NCI-H1105 treated with DMSO at 0.1 percent for 48 hours (cell line): ENCODE measurements around the gene EPHA2.
"Not testable (repeated sequence)": the region's sequence is repeated elsewhere in the genome, so short reads cannot be mapped to it uniquely, and the experiment has no call there.

Experiments used
- DNase-seq: peaks from one replicate; lab custom pipeline; 2025; lab: John Stamatoyannopoulos, UW

EPHA2 gene

DNA sequence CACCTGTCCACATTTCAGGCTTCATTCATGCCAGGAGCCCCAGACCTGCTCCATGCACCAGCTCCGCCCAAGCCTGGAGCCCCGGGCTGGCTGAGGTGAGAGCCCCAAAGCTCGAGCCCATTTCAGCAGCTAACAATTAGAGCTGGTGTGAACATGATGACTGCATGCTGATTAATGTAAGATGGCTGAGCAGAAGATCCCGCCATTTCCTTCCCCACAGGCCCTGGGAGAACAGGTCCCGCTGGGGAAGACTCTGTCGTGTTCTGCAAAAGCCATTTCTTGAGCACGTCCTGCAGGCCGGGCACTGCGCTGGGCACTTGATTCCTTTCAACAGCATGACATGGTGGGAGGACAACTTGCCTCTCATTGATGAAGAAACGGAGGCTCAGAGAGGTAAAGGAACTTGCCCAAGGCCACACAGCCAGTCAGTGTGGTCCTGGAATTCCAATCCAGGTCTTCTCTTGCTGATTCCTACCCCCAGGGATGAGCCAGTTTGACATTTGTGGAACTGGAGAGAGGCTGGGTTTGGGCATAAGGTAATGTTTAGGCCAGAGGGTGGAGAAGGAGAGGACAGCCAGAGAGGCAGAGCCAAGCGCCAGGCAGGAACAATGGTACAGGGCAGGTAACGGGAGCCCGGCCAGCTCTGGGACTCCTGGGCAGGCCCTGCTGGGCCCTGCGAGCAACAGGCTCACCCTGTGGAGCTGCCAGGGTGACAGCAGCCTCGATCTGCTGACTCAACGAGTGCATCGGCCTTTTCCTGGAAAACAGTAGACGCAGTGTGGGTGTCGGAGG lies 28.1 kb upstream of the EPHA2 start:
- DNase-seq: no peak

DNA sequence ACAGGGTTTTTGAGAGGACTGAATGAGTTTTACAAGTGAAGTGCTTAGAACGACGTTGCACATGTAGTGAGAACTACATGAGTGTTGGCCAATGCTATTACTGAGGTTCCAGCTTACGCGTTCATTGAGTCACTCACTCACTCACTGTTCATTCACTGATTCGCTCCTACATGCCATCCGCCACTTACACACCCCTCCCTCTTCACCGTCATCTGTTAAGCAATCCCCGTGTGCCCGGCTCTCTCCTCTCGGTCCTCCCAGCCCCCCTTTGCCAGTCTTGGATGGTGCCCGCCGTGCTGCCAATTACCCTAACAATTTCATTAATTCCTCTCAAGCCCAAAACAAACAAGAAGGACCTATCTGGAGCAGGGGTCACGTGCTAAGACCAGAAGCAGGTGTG lies 27.3 kb upstream of the EPHA2 start:
- DNase-seq: no peak

DNA sequence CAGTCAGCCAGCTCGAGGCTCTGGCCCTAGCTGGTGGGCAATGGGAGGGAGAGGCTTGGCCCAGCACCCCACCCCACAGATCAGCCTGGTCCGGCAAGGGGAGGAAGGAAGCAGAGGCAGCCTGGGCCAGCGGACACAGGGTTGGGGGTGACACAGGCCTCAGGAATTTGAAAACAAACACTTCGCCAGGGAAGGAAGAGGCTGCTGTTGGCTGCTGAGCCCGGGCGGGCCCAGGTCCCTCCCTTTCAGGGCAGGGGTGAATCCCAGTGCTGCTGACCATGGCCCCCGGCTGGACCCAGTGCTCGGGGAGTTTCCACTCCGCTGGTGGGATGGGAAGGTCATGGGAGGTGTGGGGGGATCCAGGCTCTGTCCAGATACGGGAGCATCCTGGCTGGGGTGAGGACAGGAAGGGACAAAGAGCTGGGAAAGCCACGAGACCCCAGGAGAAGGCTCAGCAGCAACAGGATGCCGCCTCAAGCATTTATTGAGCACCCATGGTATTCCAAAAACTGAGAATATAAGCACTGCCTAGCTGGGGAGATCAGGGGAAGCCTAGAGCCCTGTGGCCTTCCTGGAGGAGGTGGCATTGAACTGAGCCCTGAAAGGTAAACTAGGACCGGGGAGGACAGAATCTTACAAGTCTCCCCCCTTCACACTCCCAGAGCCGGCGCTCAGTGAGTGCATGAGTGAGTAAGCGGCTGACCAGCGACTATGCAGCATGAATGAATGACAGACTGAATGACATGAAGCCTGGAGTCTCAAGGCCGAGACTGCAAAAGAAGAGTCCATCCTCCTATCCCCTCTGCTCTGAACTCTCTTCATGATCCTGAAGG lies 26.2 kb upstream of the EPHA2 start:
- DNase-seq: no peak

DNA sequence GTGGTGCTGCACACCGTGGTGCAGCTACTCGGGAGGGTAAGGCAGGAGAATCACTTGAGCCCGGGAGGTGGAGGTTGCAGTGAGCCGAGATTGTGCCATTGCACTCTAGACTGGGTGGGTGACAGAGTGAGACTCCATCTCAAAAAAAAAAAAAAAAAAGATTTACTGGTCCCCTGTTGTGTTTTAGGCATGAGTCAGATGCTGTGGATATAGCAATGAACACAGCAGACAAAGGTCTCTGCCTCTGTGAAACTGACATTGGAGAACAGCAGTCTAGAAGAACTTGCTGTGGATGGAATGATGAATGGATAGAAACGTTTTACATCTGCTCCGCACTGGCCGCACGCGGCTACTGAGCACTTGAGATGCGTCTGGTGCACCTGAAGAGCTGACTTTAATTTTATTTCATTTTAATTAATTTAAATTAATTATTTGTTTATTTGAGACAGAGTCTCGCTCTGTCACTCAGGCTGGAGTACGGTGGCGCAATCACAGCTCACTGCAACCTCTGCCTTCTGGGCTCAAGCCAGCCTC lies 24.5 kb upstream of the EPHA2 start:
- DNase-seq: no peak

DNA sequence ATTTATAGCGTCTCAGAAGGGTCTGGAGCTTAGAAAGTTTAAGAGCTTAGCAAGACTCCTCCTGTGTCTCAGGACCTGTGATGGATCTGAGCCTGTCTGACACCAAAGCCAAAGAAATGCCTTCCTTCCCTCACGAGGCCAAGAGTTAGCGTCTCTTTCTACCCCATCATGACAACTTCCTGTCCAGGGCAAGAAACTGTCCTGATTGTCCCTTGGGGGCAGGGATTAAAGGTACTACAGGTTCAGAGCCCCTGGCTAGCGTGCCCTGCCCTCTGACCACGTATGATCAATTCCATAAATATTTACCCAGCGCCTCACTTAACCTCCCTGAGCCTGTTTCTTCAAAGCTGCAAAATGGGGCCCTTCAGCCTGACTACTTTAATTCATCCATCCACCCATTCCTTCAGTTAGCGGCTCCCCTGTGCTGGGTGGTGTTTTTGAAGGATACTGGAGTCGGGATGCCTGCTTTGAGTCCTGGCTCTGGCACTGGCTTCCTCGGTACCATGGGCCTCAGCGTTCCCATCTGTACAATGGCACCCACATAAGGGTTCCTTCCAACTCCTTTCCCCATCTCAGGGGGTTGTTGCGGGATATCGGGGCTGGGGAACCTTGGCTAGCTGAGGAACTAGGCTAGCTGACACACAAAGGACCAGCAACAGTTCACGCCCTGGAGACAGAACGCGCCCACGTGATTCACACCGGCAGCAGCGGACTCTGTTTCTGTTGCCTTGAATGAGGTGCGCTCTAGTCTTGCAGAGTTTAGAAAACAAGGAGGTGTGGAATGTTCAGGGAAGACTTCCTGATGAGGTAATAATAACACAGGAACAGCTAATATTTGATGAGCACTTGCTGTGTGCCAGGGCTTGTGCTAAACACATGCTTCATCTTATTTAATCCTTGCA lies 23.0 kb upstream of the EPHA2 start:
- no peak for DNase-seq

DNA sequence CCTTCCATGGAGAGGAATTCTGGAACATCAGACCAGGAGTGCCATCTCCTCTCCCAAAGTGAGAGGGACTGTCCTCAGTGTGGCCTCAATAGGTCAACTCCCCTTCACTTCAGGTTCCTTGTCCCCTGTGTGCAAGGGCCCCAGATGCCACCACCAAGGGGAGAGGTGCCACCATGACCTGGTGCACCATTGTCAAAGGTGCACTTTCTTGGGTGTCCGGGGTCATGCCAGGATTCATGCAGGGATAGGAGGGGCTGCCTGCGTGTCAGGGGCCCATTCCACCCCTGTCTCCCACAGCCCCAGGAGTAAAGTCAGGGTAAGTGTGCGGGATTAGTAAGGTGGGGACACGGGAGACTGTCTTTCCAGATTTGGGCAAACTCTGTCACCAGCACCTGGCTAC lies 21.4 kb upstream of the EPHA2 start:
- DNase-seq: no peak

DNA sequence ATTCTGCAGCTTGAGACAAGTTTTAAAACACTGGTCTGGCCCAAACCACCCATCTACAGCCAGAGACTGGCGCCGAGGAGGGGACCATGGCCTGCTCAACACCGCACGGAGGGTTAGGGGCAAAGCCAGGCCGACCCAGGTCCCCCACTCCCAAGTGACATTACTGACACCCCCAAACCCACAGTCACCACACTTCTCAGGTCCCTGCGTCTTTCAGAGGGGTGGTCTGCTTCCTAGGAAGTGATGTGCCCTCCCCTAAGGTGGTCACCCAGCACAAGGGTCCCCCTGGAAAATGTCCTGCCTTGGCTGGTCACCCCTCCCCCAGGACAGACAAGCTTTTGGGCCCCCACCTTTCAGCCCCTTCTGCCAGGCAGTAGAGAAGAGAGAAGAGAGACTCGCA lies 20.8 kb upstream of the EPHA2 start:
- DNase-seq: no peak

DNA sequence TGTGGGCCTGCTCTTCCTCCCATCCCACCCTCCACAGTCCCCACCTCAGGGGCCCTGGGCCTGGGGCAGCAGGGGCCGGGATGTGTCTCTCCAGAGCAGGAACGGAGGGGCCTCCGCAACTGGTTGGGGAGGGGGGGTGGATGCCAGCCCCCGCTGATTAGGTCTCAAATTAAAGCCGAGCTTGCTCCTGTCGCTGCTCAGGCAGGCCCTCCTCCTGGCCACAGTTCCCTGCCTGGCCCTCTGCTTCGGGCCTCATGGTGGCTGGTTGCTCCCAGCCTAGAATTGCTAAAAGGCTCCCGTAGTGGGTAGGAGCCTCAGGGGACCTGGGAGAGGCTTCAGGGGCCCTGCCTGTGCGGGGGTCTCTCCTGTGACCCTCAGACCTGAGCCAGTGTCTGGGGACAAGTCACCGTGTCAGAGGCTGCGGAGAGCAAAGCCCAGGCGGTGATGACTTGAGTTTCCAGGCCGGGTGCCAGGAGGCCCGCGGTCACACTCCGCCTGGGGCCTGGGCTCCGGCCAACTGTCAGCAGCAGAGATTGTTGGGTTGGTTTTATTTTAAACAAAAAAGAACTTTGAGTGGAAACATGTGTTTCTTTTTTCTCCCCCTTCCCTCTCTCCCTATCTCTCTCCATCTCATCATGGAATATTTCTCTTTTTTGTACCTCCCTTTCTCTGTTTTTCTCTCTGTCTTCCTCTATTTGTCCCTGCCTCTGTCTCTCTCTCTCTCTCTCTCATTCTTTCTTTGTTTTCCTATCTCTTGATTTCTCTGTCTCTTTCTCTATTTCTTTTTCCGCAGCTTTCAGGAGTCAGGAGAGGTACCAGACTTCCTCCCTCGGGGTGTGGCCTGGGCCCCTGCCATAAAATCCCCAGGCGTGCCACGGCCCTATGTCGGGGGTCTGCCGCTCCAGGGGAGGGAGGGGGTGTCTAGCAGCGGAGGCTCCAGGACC lies 20.0 kb upstream of the EPHA2 start:
- DNase-seq: peak; percentile 49

DNA sequence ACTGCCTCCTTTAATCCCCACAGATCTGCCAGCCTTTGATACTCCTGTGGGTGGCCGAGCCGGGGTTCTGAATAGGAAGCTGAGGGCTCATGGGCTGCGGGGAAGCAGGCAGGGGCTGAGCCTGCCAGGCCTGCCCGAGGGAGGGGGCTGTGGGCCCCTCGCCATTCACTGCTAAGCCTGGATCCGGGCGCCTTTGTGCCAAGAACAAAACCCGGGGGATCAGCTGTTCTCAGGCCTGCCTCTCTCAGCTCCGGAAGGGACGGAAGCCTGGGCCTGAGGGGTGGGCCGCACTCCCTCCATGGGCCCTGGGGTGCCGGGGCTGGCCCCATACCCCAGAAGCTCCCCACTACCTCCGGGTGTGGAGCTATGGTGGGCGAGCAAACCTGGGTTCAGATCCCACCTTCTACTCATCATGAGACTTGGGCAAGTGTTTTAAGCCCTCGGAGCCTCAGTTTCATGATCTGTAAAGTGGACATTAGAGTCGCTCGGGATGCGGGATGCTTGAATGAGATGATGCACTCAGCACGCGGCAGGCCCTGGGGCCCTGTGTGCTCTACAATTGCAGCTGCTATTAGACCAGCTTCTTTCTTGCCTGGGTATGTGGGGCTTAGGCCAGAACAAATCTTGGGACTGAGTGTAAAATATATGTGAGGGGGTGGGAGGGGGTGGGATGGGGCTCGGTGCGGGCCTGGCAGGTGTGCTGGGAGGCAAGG lies 19.2 kb upstream of the EPHA2 start:
- no peak for DNase-seq

DNA sequence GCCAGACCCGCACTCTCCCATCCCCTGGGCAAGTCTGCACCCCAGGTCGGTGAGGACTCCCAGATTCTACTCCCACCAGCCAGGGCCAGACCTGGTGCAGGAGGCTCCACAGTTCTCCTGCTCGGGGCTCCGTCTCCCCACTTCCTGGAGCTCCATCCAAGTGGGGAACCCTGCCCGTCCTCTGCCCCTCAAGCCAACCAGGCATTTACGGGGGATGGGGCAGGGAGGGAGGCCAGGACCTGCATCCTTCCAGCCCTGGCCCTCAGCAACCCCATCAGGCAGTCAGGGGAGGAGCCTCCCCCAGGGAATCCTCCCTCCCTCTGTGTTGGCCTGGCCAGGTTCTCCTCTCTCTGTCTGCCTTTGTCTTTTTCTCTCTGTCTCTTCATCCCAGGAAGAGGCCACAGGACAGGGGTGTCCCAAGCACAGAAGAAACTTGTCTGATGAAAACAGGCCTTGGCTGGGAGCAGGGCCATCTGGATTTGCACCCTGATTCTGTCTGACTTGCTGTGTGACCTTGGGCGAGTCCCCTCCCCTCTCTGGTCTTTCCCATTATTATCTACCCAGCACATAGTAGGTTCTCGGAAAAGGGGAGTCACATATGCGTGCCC lies 18.5 kb upstream of the EPHA2 start:
- DNase-seq: no peak

DNA sequence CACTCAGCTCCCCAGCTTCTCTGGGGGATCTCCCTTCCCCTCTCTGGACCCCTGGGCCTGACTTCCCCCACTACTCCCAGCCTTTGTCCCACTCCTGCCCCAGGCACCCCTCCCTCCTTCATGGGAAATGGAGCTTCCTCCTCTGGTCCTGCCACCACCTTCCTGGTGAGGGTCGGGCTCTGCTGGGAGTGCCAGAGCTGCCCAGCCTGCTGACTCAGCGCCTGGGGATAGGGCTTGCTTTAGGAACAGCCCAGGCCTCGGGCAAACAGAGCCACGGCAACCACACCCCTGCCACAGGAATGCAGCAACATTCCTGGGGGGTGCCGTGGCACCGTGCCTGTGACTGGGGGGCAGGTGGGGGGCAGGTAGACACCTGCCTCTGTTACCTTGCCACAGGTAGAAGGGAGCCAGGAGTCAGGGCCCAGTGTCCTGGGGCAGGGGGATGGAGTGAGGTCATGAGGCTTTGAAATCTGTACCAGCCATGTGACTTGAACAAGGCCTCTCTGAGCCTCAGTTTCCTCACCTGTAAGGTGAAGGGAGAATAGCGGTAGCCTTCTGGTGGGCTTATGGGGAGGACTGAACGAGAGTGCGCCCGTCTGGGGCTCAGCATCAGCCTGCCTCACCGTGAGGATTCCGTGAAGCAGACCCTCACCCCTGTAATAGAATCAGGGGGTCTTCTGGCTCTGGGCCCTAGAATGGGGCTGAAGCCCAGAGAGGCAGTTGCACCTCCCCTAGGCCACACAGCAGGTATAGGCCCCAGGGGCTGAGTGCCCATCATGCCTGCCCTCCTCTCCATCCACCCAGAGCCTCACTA lies 17.8 kb upstream of the EPHA2 start:
- DNase-seq: no peak

DNA sequence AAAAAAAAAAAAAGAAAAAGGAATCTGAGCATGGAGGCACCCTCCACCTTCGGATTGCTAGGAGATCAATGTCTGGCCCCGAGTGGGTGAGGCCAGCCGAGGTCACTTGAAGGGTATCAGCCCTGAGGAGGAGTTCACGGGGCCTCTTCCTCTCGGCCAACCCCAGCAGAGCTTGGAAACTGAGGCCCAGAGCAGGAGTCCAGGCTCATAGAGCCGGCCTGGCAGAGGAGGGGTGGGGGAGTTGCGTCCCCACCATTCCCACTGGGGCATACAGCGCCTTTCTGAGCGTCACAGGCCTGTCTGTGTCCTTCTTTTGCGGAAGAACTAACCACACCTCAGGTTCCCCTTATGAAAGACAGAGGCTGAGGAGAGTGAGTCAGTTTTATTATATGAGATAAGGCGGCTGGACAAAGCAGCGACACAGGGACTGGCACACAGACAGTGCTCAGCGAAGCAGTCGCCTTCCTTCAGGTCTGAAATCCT lies 17.1 kb upstream of the EPHA2 start:
- DNase-seq: no peak

DNA sequence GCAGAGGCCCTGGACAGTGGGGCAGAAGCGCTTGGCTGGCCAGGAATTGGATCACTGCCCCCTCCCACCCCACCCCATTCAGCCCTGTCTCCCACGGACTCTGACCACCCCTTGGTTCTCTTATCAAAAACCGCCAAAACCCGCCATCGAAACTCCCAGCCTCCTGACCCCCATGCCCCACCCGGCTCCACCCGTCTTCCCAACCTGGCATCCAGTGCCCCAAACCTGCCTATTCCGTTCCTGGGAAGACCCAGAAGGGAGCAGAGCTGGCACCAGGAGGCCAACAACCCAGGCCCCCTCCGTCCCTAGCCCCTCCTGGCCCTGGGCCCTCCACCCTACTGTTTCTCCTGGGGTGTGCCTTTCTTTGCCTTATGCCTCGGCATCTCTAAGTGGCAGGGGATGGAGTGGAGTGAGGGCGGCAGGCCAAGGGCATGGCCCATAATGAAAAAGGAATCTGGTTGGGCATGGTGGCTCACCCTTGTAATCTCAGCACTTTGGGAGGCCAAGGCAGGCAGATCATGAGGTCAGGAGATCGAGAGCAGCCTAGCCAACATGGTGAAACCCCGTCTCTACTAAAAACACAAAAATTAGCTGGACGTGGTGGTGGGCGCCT lies 16.5 kb upstream of the EPHA2 start:
- no peak for DNase-seq

DNA sequence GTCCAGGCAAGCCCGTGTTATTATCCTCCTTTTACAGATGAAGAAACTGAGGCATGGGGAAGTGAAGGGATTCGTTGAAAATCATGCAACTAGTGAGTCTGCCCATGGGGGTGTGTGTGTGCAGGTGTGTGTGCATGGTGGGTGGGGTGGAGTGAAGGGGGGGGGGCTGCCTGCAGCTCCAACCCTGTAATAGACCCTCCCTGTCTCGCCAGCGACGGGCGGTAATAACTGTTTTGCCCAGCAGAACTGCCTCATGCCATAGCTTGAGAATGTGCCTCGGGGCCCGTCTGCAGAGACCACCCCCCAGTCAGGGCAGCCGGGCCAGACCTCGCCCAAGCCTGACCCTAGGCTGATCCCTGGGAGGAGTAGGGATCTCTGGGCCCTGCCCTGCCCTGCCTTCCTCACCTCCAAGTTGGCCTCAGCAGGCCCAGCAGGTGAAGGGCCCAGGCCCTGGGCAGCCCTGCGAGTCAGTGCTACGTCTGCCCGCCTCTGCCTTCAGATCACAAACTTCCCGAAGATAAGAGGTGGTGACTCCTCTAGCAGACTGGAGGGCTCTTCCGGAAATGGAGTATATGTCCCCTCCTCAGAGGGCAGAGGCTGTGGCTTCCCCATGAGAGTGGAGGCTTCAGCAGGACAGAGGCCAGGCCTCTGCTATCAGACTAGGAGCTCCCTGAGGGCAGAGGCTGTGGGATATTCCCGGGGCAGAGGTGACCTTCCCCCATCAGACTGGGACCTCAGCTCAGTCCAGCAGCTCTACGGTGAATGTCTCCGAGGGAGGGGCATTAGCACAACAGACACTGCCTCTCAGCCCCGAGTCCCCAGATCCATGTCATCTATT lies 15.7 kb upstream of the EPHA2 start:
- no peak for DNase-seq

DNA sequence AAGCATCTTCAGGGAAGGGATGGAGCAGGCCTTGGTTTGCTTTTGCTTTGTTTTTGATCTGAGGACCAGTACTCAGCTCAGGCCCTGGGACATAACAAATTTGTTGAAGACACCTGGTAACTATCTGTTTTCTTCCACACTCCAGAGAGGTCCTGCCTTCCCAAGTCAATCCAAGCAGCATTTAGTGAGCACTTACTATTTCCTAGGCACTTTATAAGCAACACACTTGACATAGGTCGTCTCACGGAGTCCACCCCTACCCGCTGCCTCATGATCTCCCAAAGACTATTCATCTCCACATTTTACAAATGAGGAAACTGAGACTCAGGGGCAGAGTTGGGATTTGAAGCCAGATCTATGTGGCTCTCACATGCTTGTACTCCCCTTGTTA lies 14.4 kb upstream of the EPHA2 start:
- DNase-seq: no peak

DNA sequence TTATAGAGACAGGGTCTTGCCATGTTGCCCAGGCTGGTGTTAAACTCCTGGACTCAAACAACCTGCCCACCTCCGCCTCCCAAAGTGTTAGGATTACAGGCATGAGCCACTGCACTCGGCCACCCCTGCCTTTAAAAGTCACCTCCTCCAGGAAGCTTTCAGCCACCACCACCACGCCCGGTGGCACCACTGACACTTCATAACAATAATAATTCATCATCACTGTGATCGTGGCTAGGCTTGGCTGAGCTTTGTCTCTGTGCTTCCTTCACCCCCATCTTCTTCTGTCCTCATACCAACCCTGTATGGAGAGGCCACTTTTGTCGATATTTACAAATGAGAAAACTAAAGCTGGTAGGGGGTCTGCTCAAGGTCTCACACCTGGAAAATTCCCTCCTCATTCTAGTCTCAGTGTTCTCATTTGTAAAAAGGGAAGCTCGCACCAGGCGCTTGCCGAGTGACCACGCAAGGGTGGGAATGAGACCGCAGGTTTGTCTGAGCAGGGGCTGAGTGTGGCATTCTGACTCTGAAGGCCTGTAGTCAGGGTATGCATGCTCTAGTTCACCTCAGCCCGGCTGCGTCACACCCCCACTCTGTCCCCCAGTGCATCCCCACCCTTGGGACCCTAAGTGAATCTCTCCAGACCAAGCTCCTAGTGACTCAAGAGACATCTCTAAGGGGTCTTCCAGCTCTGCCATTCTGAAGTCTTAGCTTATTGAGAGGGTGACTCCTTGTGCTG lies 12.9 kb upstream of the EPHA2 start:
- no peak for DNase-seq

DNA sequence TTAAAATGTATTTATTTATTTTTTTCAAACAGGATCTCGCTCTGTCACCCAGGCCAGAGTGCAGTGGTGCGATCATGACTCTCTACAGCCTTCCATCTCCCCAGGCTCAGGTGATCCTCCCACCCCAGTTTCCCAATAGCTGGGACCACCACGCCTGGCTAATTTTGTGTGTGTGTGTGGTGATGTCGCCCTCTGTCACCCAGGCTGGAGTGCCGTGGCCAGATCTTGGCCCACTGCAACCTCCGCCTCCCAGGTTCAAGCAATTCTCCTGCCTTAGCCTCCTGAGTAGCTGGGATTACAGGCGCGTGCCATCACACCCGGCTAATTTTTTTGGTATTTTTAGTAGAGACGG lies 12.3 kb upstream of the EPHA2 start:
- DNase-seq: not testable (repeated sequence)
